Activated CD4-positive, alpha-beta T cell treated with anti-CD3 and anti-CD28 coated beads, Interleukin-10, Interleukin-2, amounts not matched to agents 100 ng/mL and 50 ng/mL, durations not matched to agents 16 hours and 8 hours (primary cell): ENCODE results near the gene WDFY4.

Source experiments
- DNase-seq: peaks from one replicate; pipeline ENCODE4 v3.0.0-alpha.2; 2020

Gene WDFY4

GRCh38 chr10:48773580-48773979, 88.9 kb downstream of the WDFY4 start:
- DNase-seq, result no peak

- DNase-seq, result no peak
These were observed 89.9 kb downstream of the WDFY4 start for GRCh38 chr10:48774416-48775205.

GRCh38 chr10:48775206-48775517, 90.5 kb downstream of the WDFY4 start:
- no peak for DNase-seq

GRCh38 chr10:48776005-48776522, 91.4 kb downstream of the WDFY4 start:
- DNase-seq, result no peak

- DNase-seq, result no peak
These were observed 91.9 kb downstream of the WDFY4 start for GRCh38 chr10:48776528-48776927.

GRCh38 chr10:48777110-48777509, 92.4 kb downstream of the WDFY4 start:
- DNase-seq, result no peak

GRCh38 chr10:48778193-48778857, 93.7 kb downstream of the WDFY4 start:
- DNase-seq, result no peak

GRCh38 chr10:48779077-48779476, 94.4 kb downstream of the WDFY4 start:
- DNase-seq, result no peak

GRCh38 chr10:48779546-48780152, 95.0 kb downstream of the WDFY4 start:
- no peak for DNase-seq

GRCh38 chr10:48780341-48780740, 95.7 kb downstream of the WDFY4 start:
- DNase-seq, result no peak

- no peak for DNase-seq
These were observed 97.7 kb downstream of the WDFY4 start for GRCh38 chr10:48782386-48782785.

- no peak for DNase-seq
These were observed 99.4 kb downstream of the WDFY4 start for GRCh38 chr10:48784031-48784430.

- no peak for DNase-seq
These were observed 101.1 kb downstream of the WDFY4 start for GRCh38 chr10:48785796-48786195.

- no peak for DNase-seq
These were observed 102.1 kb downstream of the WDFY4 start for GRCh38 chr10:48786606-48787282.

GRCh38 chr10:48788554-48788953, 103.9 kb downstream of the WDFY4 start:
- no peak for DNase-seq

GRCh38 chr10:48789486-48790456, 105.1 kb downstream of the WDFY4 start:
- no peak for DNase-seq

- DNase-seq, result no peak
These were observed 105.9 kb downstream of the WDFY4 start for GRCh38 chr10:48790457-48791044.

GRCh38 chr10:48791267-48791928, 106.7 kb downstream of the WDFY4 start:
- no peak for DNase-seq

GRCh38 chr10:48792121-48792520, 107.4 kb downstream of the WDFY4 start:
- no peak for DNase-seq

GRCh38 chr10:48792687-48793096, 108.0 kb downstream of the WDFY4 start:
- DNase-seq, result no peak

GRCh38 chr10:48794074-48794473, 109.4 kb downstream of the WDFY4 start:
- DNase-seq, result no peak
